MCF 10A (cell line): ENCODE results near the gene AP4E1. TPM values are rescaled to one million over a fixed set of nuclear protein-coding genes. Genes with fewer than 3 reads are reported as not detected.

ENCODE experiments used
- BruUV-seq: library from RNA; stranded (reverse); fragments of 400-500 nt; replicated peaks from 2 replicates; lab custom pipeline; 2021; lab: Mats Ljungman, UMichigan
- CTCF ChIA-PET: fragments of 300-600 bp; sonication (Branson Sonifier 250); formaldehyde crosslinking; extraction: SDS; loops from one replicate; lab custom pipeline; 2021; ENCODE audit warnings: antibody characterized with exemption, inconsistent platforms; lab: Yijun Ruan, JAX
- POLR2A ChIA-PET: fragments of 300-600, 350-650 bp; sonication (Branson Sonifier 250); formaldehyde crosslinking; extraction: SDS; loops from one replicate; lab custom pipeline; 2020; ENCODE audit warnings: antibody characterized with exemption, inconsistent platforms; lab: Yijun Ruan, JAX
- DNase-seq: peaks from one replicate; pipeline ENCODE4 v3.0.0-alpha.2; 2018; ENCODE audit not compliant: unreplicated experiment
- H3K27ac Mint-ChIP-seq: one replicate; pipeline ENCODE4 v1.8.0; 2022; ENCODE audit warnings: mild to moderate bottlenecking, low read depth, mixed read lengths; ENCODE audit not compliant: unreplicated experiment
- H3K27me3 Mint-ChIP-seq: one replicate; pipeline ENCODE4 v1.8.0; 2022; ENCODE audit warnings: mixed read lengths; ENCODE audit not compliant: insufficient read depth, unreplicated experiment
- H3K36me3 Mint-ChIP-seq: one replicate; pipeline ENCODE4 v1.8.0; 2022; ENCODE audit warnings: mild to moderate bottlenecking, moderate library complexity, mixed read lengths; ENCODE audit not compliant: insufficient read depth, unreplicated experiment
- H3K4me1 Mint-ChIP-seq: one replicate; pipeline ENCODE4 v1.8.0; 2022; ENCODE audit warnings: mixed read lengths; ENCODE audit not compliant: insufficient read depth, unreplicated experiment
- H3K4me3 Mint-ChIP-seq: one replicate; pipeline ENCODE4 v1.8.0; 2022; ENCODE audit warnings: mild to moderate bottlenecking, moderate library complexity, mixed read lengths; ENCODE audit not compliant: unreplicated experiment
- H3K9me3 Mint-ChIP-seq: one replicate; pipeline ENCODE4 v1.8.0; 2022; ENCODE audit warnings: mixed read lengths; ENCODE audit not compliant: unreplicated experiment
- CTCF ChIP-seq: fragments of 200-600 bp; IDR thresholded peaks from one replicate; pipeline ENCODE4 v1.8.0; 2022; ENCODE audit warnings: antibody characterized with exemption, mild to moderate bottlenecking; ENCODE audit not compliant: unreplicated experiment
- intact Hi-C: fragments of 100-400 bp; cut with micrococcal nuclease; formaldehyde crosslinking; loops from 2 replicates; pipeline ENCODE4 v1.14.1; 2022
- total RNA-seq: library from RNA; stranded (reverse); gene quantifications from 2 replicates; pipeline ENCODE4 v1.2.3, GENCODE V29; 2022

Gene AP4E1
- total RNA-seq, 1 experiment from 2014 or later, result 28.2 TPM

- intact Hi-C loops, result no loop called here
- Mint-ChIP-seq H3K4me3 (no peak overlapping the region), H3K27ac (no peak overlapping the region), H3K4me1 (no peaks in the 10 kb centered on the region), H3K36me3 (no peaks in the 10 kb centered on the region), H3K9me3 (no peaks in the 10 kb centered on the region), H3K27me3 (no peaks in the 10 kb centered on the region)
- no peak for TF ChIP-seq CTCF
- POLR2A ChIA-PET, result no interaction called here
- DNase-seq, result no peak
- BruUV-seq, result no TSS peak
- CTCF ChIA-PET, result no interaction called here
Measured at GRCh38 chr15:51046016-51046415, 137.5 kb downstream of the AP4E1 start.

GRCh38 chr15:51046799-51047449 is 138.4 kb downstream of the AP4E1 start:
- no peak for TF ChIP-seq CTCF
- POLR2A ChIA-PET, result no interaction called here
- H3K27ac Mint-ChIP-seq, result no peak overlapping the region
- BruUV-seq, result no TSS peak
- H3K36me3 Mint-ChIP-seq, result no peaks in the 10 kb centered on the region
- intact Hi-C loops, result no loop called here
- no peaks in the 10 kb centered on the region for H3K27me3 Mint-ChIP-seq
- H3K9me3 Mint-ChIP-seq, result no peaks in the 10 kb centered on the region
- CTCF ChIA-PET, result no interaction called here
- peak; percentile 17 for DNase-seq
- H3K4me1 Mint-ChIP-seq, result peaks cover 4% of the 10 kb centered on the region
- H3K4me3 Mint-ChIP-seq, result no peak overlapping the region

DNA sequence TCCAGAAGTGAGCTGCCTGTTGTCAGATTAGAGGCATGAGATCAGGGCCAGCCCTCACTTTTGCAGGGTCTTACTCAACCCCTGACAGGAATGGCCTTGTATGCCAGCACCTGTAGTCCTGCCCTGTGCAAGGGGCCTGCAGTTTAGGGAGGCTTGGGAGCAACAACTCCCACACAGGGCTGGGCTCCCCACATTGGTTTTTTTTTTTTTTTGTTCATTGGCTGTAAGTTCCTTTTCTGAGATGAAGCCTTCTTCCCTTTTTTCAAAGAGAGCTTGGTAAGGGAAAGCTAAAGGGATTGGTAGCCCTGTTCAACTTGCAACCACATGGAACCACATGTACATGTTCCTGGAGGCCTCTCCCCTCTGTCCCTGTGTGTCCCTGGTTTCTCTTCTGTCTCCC is 139.8 kb downstream of the AP4E1 start:
- intact Hi-C loops, result no loop called here
- peaks cover 8% of the 10 kb centered on the region for H3K4me1 Mint-ChIP-seq
- CTCF ChIA-PET, result interaction anchor here (0.6 kb wide), 1 partner anchor 85 kb away, joined by 3 read pairs; no protein-coding TSS in a partner anchor
- BruUV-seq, result no TSS peak
- no peak for DNase-seq
- H3K9me3 Mint-ChIP-seq, result no peaks in the 10 kb centered on the region
- peaks cover 5% of the 10 kb centered on the region for H3K36me3 Mint-ChIP-seq
- H3K4me3 Mint-ChIP-seq, result no peak overlapping the region
- H3K27ac Mint-ChIP-seq, result no peak overlapping the region
- TF ChIP-seq CTCF, result no peak
- H3K27me3 Mint-ChIP-seq, result no peaks in the 10 kb centered on the region
- POLR2A ChIA-PET, result no interaction called here

- DNase-seq, result no peak
- Mint-ChIP-seq H3K9me3 (no peaks in the 10 kb centered on the region), H3K4me1 (peaks cover 8% of the 10 kb centered on the region), H3K27me3 (no peaks in the 10 kb centered on the region), H3K36me3 (peaks cover 5% of the 10 kb centered on the region), H3K27ac (no peak overlapping the region), H3K4me3 (no peak overlapping the region)
- intact Hi-C loops, result no loop called here
- TF ChIP-seq CTCF, result no peak
- no TSS peak for BruUV-seq
- ChIA-PET CTCF (interaction anchor here (0.6 to 1.1 kb wide), 4 partner anchors 15 to 106 kb away, joined by 3 to 5 read pairs (median 3); no protein-coding TSS in a partner anchor), POLR2A (interaction anchor here (3.3 kb wide), 1 partner anchor 12 kb away, joined by 18 read pairs; no protein-coding TSS in a partner anchor)
Measured at GRCh38 chr15:51049081-51049480, 140.6 kb downstream of the AP4E1 start.
